CMK (cell line): ENCODE measurements around the gene ITGB1.
A peak's percentile ranks its signal among the peaks of the same experiment; 100 is the strongest.
"Not testable (repeated sequence)": the region's sequence is repeated elsewhere in the genome, so short reads cannot be mapped to it uniquely, and the experiment has no call there.

Experiments used
- DNase-seq: peaks from one replicate; pipeline ENCODE4 v3.0.0-alpha.2; 2010; ENCODE audit warnings: low read depth

Gene ITGB1

GRCh38 chr10:32958085-32959005 is at the start of gene ITGB1:
Gene ITGB1 (minus strand): TSS chr10:32958230. CDS start chr10:32935558, 22,672 bp downstream.
- DNase-seq, result peak; percentile 56

- DNase-seq, result no peak
Observed at GRCh38 chr10:33006342-33006887, 48.4 kb upstream of the ITGB1 start.

- no peak for DNase-seq
Observed at GRCh38 chr10:33005322-33006301, 47.6 kb upstream of the ITGB1 start.

GRCh38 chr10:33001908-33002492 is 44.0 kb upstream of the ITGB1 start:
- DNase-seq, result no peak

- DNase-seq, result not testable (repeated sequence)
Observed at GRCh38 chr10:32998060-32998581, 40.1 kb upstream of the ITGB1 start.

GRCh38 chr10:32995751-32996150 is 37.7 kb upstream of the ITGB1 start:
- DNase-seq, result no peak

- DNase-seq, result no peak
Observed at GRCh38 chr10:32995066-32995622, 37.1 kb upstream of the ITGB1 start.

GRCh38 chr10:32994632-32995031 is 36.6 kb upstream of the ITGB1 start:
- not testable (repeated sequence) for DNase-seq

- DNase-seq, result not testable (repeated sequence)
Observed at GRCh38 chr10:32992310-32992709, 34.3 kb upstream of the ITGB1 start.

GRCh38 chr10:32990811-32991210 is 32.8 kb upstream of the ITGB1 start:
- no peak for DNase-seq

GRCh38 chr10:32988604-32989003 is 30.6 kb upstream of the ITGB1 start:
- no peak for DNase-seq

GRCh38 chr10:32987172-32987571 is 29.1 kb upstream of the ITGB1 start:
- no peak for DNase-seq

- no peak for DNase-seq
Observed at GRCh38 chr10:32985775-32986350, 27.8 kb upstream of the ITGB1 start.

GRCh38 chr10:32985341-32985764 is 27.3 kb upstream of the ITGB1 start:
- DNase-seq, result no peak

GRCh38 chr10:32984003-32984600 is 26.1 kb upstream of the ITGB1 start:
- no peak for DNase-seq

GRCh38 chr10:32982911-32983909 is 25.2 kb upstream of the ITGB1 start:
- no peak for DNase-seq

GRCh38 chr10:32982293-32982709 is 24.3 kb upstream of the ITGB1 start:
- DNase-seq, result no peak

GRCh38 chr10:32981760-32982159 is 23.7 kb upstream of the ITGB1 start:
- DNase-seq, result no peak
